Central memory CD4-positive, alpha-beta T cell (primary cell): ENCODE results near the gene FBLN2.

Experiments
- DNase-seq: peaks from one replicate; pipeline ENCODE4 v3.0.0; 2022

The FBLN2 gene

DNA sequence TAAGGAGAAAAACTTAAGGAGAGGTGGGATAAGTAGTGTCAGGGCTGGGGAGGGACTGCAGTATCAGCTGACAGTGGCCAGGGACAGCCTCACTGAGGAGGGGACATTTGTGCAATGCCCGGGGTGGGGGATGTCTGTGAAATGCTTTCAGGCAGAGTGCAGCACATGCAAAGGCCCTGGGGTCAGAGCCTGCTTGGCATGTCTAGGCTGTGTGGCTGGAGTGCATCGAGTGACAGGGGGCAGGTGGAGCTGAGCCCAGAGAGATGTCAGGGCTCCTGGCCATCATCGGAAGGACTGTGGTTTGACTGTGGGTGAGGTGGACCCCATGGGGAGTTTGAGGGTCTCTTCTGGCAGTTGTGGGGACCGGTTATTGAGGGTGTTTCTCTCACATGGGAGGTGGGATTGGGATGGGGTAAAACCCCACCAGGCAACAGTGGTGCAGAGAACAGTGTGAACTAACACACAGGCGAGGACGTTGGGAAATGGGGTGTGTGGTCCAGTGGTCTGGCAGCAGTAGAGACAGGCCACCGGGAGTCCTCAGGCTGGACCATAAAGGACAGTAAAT, 61.2 kb downstream of the FBLN2 start:
- DNase-seq: no peak

DNA sequence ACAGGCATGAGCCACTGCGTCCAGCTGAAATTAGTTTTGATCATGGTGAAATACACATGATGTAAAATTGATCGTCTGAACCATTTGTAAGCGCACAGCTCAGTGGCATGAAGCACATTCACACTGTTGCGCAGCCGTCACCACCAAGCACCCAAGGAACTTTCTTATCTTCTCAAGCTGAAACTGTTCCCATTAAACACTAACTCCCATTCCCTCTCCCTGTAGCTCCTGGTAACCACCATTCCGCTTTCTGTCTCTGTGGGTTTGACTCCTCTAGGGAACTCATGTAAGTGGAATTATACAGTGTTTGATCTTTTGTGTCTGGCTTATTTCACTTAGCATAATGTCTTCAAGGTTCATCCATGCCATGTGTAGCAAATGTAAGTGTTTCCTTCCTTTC, 62.3 kb downstream of the FBLN2 start:
- no peak for DNase-seq

DNA sequence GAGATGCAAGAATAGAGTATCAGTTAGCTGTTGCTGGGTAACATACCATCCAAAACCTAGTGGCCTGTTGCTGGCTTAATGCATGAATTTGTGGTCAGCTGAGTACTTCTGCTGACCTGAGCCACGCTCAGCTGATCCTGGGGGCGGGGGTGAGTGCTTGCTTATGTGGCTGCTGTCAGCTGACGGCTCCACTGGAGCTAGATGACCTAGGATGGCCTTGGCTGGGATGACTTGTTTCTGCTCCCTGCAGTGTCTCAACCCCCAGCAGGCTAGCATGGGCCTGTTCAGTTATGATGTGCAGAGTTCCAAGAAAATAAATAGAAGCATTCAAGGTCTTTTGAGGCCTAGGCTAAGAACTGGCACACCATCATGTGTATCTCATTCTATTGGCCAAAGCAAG, 63.9 kb downstream of the FBLN2 start:
- DNase-seq: no peak

DNA sequence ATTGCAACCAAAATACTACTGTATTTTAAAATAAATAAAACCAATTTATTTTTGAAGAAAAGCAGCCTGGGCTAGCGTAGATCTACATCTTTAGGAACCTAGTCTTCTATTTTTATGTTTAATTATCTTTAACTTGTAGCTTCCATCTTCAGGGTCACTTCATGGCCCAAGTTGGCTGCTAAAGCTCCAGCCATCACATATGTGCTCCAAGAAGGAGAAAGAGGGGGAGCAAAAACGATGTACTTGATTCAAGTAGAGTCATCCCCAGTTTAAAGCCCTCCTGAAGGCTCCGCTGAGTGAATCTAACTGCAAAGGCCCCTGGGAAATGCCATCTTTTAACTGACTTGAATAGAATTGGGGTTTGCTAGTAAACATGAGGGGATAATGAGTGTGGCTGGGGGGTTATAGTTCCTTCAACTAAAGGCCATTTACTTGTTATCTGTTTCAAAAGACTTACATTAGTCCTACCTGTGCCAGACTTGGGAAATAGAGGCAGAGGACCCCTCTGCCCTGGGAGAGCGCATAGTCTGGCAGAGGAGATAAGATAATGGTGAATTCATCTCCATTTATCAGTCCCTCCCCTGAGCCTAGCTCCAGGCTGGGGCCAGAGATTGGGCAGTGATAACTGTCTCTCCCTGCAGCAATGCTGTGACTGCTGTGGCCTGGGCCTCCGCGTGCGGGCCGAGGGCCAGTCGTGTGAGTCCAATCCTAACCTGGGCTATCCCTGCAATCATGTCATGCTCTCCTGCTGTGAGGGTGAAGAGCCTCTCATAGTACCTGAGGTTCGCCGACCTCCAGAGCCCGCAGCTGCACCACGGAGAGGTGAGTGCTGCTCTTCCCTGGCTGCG, 64.6 kb downstream of the FBLN2 start:
- DNase-seq: no peak

DNA sequence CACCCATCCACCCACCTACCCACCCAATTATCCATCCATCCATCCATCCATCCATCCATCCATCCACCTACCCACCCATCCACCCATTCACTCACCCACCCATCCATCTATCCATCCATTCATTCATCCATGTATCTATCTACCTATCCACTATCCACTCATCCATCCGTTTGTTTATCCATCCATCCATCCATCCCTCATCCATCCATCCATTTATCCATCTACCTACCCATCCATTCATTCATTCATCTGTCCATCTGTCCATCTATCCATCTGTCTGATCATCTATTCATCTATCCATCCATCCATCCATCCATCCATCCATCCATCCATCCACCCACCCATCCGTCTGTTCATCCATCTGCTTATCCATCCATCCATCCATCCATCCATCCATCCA, 65.7 kb downstream of the FBLN2 start:
- DNase-seq: no peak

DNA sequence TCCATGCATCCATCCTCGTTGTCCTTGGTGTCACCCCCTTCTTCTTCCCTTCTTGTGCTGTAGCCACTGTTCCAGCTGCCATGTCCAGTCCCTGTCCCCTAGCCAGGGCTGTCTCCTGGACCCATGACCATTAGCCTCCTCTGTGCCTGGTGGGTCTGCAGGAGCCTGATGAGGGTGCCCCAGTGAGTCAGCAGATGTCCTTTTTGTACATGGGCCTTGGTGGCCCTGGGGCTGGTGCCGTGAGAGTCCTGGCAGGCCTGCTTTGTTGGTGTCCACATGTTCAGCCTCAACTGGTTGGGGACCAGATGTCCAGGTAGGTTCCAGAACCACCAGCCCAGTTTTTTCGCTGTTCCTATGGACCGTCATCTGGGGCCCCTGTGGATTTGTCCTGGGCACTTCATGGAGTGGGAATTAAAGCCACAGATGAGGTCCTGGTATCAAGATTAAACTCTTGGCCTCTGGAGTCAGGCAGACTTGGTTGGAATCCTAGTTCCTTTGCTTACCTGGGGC, 66.1 kb downstream of the FBLN2 start:
- DNase-seq: no peak

DNA sequence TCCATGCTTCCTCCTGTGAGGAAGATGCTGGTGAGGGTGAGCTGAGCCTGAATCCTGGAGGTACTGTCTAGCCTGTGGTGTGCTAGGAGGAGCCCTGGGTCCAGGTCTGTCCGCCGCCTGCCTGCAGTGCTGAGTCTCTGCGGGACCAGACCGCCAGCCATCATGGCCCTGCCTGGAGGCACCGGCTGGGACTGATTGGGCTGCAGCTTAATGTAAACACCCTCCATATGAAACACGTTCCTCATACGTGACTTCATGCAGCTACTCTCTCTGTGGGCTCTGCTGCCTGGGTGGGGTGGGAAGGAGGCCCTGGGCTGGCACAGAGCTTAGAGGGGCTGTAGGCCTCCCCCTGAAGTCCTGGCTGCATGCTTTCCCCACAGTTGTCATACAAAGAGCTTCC, 67.4 kb downstream of the FBLN2 start:
- no peak for DNase-seq

DNA sequence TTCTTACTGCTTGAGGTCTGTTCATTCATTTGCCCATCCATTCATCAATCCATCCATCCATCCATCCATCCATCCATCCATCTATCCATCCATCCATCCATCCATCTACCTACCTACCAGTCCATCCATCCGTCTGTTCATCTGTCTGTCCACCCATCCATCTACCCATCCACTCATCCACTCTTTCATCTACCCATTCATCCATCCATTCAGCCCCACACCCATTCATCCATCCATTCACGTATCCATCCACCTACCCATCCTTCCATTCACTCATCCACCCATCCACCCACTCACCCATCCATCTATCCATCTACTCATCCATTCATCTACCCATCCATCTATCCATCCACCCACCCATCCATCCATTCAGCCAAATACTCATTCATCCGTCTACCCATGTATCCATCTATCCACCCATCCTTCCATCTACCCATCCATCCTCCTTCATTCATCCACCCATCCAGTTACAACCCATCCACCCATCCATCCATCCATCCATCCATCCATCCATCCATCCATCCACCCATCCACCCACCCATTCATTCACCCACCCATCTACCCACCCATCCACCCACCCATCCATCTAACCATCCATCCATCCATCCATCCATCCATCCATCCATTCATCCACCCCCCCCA, 68.3 kb downstream of the FBLN2 start:
- DNase-seq: no peak

DNA sequence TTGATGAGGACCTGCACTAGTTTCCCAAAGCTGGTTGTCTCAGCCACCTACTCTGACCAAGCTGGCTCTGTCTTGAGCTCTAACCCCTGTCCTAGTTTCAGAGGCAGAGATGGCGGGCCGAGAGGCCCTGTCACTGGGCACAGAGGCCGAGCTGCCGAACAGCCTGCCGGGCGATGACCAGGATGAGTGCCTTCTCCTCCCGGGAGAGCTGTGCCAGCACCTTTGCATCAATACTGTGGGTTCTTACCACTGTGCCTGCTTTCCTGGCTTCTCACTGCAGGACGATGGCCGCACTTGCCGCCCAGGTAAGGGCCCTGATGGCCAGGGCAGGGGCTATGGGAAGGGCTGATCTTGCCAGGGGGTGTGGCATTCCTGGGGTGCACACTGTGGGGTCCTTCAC, 69.1 kb downstream of the FBLN2 start:
- no peak for DNase-seq

DNA sequence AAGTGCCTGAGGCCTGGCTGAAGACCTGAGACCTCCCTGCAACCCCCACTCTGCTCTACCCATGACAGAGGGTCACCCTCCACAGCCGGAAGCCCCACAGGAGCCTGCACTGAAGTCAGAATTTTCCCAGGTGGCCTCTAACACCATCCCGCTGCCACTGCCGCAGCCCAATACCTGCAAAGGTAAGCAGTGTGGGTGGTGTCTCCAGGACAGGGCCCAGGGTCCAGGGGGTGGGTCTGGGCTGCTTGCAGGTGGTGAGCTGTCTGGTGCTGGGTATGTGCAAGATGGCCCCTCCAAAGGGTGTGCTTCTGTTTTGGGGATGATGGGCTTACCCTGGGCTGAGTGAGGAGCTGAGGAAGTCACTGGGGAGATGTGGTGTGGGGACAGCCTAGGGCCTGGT, 69.9 kb downstream of the FBLN2 start:
- no peak for DNase-seq

DNA sequence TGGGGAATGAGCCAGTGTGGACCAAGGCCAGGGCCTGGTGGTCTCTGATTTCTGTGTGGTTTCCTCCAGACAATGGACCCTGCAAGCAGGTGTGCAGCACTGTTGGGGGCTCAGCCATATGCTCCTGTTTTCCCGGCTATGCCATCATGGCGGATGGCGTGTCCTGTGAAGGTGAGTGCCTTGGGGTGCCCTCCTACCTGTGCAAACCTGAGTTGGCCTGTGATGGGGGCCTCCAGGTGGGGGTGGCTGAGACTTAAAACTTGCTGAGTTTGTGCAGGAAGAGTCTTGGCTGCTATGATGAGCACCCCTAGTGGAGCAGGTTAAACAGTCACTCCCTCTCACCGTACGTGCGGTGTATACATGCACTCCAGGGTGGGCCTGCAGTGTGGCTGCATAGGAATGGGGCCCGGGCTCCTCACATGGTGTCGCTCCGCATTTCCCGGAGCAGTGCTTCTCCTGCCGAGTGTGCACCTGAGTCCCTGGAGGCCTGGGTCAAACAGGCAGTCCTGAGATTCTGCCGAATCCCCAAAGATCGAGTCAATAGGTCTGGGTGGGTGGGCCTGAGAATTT, 70.8 kb downstream of the FBLN2 start:
- no peak for DNase-seq

DNA sequence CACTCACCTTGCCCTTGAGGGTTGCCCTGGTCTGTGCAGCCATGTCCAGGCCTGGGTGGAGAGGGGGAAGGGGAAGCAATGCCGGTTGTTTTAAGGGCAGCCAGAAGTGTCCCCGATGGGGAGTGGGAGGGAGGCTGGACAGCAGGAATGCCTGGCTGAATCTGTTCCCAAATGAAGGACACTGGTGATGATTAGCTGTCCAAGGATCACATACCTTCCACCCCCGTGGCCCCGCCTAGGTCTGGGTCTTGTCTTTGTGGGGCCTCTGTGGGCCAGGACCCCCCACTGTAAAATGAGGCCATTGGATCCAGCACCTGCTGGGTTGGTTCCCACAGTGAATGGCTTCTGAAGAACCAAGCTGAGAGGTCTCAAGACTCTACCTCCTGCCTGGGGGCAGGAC, 71.4 kb downstream of the FBLN2 start:
- DNase-seq: no peak

DNA sequence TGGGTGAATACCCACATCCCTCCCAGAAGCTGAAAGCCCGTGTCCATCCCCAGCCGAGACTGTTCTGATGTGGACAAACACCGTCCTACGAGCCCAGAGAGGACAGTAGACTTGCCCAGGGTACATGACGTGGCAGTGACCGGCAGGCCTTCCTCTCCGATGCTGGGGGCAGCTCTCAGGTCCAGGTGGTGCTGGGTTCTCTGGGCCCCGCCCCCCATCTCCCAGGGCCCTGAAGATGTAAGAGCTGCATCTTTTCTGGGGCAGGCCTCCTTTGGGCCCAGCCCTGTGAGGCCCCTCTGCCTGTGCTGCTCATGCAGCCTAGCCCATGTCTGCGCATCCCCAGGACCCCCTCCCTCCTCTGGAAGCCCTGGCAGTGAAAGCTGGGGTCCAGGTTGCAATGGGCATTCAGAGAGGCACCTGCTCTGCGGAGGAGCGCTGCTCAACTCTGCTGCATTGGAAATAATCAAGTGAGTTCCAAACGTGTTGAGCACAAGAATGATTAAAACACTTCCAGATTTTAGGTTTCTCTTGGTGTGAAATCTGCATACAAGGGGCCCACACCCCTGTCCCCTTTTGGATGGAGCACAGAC, 71.9 kb downstream of the FBLN2 start:
- DNase-seq: no peak

DNA sequence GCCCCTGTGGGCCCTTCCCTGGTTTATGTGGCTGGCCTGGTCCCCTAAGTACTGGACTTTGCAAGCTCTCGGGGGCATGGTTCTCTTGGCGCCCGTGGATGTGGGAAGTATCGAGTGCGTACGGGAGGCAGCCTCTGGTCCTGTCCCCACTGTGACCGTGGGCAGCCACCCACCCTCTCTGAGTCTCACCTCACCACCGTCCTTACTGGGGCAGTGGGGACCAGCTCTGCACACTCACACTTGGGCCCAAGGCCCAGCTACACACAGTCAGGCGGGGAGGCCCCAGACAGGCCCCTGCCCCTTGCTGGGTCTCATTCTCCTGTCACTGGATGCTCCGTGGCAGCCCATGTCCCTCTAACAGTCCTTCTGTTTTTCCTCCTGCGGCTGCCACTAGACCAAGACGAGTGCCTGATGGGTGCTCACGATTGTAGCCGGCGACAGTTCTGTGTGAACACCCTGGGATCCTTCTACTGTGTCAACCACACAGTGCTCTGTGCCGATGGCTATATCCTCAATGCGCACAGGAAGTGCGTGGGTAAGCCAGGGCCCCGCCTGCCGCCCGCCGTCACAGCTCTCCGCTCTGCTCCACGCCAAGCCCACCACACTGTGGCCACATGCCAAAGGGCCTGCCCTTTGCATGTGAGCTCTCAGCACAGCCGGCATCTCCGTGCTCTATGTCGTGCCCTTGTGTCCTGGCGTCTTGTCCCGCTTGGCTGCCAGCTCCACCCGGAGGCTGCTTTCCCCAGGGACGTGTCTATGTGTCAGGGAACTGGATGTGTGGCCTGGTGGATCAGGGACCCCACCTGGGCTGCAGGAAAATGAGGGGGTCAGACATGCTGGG, 72.7 kb downstream of the FBLN2 start:
- DNase-seq: peak; percentile 42

DNA sequence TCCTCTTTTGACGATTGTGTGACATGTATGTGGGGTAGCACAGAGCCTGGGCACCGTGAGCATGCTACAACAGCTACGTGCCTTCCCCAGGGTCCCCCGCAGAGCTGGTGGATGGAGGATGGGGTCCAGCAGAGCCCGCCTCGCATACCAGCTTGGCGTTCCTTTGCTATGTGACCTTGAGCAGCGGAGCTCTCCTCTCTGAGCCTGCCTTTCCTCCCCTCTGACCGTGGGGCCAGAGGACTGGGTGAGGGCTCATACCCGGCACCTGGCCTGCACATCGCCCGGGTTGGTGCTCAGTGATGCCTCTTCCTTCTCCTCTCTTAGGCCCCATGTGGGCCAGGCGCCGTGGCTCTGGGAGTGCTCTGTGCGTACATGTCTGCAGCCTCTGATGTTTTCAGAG, 73.4 kb downstream of the FBLN2 start:
- no peak for DNase-seq

DNA sequence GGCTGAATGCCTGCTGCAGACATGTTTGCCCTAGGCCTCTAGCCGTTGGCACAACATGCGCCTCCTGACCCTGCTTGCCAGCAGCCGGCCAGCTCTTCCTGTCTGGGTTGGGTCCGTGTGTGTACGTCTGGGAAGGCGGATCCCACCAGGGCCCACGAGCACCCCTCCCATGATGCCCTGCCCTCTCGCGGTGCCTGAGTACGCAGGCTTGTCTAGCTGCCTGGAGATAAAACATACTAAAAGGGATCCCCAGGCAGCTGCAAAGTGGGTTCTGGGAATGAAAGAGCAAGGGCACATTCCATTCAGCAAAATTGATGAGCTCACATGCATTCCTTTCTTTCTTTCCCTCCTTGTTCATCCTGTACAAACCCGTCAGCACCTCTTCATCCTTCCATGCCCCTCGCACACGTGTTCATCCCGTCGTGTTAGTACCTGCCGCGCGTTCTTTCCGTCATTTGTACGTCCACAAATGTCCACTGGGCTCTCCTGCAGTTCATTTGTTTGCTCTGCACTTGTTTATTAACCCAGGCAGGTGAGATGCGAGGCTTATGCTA, 74.3 kb downstream of the FBLN2 start:
- DNase-seq: no peak

DNA sequence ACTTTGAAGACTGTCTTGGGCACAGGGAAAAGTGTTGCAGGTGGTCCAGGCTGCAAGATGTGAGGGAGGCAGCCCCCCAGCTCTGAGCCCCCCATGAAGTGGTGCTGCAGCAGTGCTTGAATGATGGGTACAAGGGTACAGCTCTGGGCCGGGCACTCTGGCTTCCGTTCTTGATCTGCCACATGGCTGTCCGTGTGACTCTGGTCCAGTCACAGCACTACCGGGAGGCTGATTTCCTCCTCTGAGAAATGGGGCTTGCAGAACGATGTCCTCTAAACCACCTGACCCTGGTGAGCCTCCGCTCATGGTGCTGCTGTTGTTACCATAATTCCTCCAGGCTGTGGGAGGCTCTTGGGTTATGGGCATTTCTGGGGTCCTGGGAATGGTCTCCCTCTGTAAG, 75.1 kb downstream of the FBLN2 start:
- DNase-seq: no peak

DNA sequence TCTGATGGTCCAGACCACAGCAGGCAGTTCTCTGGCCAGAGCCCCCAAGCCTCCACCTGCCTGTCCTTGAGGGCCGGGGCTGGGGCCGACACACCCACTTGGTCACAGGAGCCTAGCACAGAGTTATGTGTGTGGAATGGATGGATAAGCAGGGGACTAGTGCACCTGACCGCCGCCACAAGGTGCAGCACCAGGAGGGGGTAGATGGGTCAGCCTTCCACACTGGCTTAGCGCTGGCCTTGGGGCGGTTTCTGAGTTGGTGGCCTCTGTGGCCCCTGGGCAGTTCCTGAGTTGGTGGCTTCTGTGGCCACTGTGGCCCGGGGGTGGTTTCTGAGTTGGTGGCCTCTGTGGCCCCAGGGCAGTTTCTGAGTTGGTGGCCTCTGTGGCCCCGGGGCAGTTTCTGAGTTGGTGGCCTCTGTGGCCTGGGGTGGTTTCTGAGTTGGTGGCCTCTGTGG, 75.8 kb downstream of the FBLN2 start:
- no peak for DNase-seq

DNA sequence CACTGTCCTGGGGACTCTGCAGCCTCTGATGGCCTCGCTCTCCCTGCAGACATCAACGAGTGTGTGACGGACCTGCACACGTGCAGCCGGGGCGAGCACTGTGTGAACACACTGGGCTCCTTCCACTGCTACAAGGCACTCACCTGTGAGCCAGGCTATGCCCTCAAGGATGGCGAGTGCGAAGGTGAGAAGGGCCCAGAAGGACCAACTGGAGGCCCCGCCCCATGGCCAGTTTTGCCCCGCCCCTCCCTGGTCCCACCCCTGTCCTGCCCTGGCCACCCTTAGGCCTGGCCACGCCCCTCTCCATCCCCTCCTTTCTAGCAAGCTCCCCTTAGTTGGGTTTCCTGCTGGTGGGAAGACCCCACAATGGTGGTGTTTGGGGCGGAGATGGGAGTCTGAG, 77.5 kb downstream of the FBLN2 start:
- no peak for DNase-seq

DNA sequence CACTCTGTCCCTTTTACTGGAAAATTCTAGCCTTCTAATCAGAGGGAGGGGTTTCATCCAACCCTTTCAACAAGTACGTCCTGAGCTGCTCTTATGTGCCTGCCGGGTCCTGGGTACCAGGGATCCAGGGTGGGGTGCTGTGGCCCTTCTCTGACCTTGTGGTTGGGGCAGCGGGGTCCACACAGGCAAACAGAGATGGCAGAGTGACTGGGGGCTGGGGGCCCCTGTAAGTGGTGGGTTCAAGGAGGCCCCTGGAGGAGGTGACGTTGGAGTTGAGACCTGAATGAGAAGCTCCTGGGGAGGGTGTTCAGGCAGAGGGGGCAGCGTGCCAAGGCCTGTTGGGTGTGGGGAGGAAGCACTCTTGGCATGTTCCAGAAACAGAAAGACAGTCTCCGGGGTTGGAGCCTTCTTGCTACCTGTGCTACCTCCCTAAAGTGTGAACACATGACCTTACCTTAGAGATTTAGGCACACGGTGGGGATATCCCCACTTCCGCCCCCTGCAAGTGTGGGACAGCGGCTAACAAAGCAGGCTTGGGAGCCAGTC, 78.1 kb downstream of the FBLN2 start:
- DNase-seq: no peak

DNA sequence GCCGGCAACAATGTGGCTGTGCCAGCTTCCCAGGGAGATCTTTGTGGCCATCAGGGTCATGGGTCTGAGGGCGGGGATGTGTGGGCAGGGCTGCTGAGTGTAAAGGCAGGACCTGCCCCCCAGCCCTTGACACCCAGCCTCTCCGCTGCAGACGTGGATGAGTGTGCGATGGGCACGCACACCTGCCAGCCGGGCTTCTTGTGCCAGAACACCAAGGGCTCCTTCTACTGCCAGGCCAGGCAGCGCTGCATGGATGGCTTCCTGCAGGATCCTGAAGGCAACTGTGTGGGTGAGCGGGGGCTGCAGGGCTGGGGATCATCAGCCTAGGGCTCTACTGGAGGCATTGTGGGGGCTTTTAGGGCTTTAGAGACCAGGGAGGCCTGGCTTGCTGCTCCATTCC, 78.8 kb downstream of the FBLN2 start:
- DNase-seq: no peak

DNA sequence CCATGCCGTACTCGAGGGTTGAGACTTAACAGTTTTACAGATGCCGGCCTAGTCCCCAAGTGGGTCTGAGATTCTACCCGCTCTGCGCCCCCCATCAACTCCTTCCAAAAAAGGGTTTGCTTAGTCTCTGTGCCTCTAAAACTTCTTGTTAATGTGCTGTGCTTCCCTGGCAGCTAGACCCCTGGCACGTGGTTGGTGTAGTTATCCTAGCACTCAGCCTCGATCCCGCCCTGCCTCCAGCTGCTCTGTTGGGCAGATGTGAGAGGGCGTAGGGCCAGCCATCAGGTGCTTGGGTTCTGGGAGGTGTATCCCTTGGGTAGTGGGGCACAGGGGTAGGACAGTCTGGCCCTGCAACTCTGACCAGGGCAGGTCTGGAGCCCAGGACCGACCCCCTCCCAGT, 79.5 kb downstream of the FBLN2 start:
- DNase-seq: no peak
